ENCODE results near the gene SYNDIG1. TPM values are rescaled to one million over a fixed set of nuclear protein-coding genes. Genes with fewer than 3 reads are reported as not detected.

SYNDIG1 gene
- total RNA-seq, 4 donors from 2014 or later = 0.27 to 0.32 TPM; not detected in 2

DNA sequence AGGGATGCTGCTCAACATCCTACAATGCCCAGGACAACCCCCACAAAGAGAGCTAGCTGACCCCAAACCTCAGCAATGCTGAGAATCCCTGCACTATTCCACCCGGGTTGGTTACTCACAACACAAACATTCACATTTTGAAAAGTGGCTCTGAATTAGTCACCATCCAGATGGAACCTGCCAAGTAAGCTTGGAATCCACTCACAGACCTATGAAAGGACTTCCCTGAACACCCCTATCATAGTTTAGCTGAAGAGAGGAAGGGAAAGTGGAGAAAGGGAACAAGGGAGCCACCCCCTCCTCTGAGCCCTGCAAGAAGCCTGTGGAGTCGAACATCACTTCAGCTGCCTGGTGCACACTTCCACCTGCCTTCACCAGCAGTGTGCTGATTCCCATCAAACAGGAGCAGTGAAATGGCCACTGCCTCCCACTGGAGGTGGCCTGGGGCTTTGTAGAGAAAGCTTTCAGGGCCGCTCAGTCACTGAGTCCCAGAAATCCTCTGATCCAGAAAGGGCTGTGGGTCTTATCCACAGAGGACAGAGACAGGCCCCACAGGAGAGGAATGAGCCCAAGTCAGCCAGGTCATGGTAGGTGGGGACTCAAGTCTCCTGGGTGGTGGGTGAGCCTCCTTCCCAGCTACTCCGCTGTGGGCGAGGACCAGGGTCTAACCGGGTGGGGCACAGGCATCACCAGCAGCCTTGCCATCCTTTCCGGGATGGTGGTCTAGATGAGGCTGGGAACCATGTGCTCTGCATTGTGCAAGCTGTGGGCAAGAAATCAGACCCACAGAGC is 203.7 kb downstream of the SYNDIG1 start:
- DNase-seq = no peak
- Histone ChIP-seq H3K4me1 (no peaks in the 10 kb centered on the region), H3K9me3 (no peaks in the 10 kb centered on the region), H3K4me3 (no peak overlapping the region), H3K36me3 (no peaks in the 10 kb centered on the region), H3K27ac (no peak overlapping the region), H3K27me3 (no peaks in the 10 kb centered on the region)
- TF ChIP-seq POLR2A (IDR thresholded peaks at IDR 0.05) (no peak), EP300 (IDR thresholded peaks at IDR 0.05; ENCODE audit: low read depth) (no peak), POLR2AphosphoS5 (IDR thresholded peaks at IDR 0.05) (no peak)
- TF ChIP-seq, protein P1, sequence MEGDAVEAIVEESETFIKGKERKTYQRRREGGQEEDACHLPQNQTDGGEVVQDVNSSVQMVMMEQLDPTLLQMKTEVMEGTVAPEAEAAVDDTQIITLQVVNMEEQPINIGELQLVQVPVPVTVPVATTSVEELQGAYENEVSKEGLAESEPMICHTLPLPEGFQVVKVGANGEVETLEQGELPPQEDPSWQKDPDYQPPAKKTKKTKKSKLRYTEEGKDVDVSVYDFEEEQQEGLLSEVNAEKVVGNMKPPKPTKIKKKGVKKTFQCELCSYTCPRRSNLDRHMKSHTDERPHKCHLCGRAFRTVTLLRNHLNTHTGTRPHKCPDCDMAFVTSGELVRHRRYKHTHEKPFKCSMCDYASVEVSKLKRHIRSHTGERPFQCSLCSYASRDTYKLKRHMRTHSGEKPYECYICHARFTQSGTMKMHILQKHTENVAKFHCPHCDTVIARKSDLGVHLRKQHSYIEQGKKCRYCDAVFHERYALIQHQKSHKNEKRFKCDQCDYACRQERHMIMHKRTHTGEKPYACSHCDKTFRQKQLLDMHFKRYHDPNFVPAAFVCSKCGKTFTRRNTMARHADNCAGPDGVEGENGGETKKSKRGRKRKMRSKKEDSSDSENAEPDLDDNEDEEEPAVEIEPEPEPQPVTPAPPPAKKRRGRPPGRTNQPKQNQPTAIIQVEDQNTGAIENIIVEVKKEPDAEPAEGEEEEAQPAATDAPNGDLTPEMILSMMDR (IDR thresholded peaks at IDR 0.05) = no peak
- in situ Hi-C loops (cut with MboI; ENCODE audit: low pct_ligation_motif_present in 1 of 4, low pct_unique_long_range_greater_than_20kb in 1 of 4, low sequenced_read_pairs in 3 of 4) = no loop called here
- WGBS, 2 donors (ENCODE audit: low coverage in 1 of 2) = 20 to 70% methylated on average over 1 to 7 of the region's 7 CpGs
- intact Hi-C loops (cut with DNase I; ENCODE audit: low total_unique reads) = no loop called here

DNA sequence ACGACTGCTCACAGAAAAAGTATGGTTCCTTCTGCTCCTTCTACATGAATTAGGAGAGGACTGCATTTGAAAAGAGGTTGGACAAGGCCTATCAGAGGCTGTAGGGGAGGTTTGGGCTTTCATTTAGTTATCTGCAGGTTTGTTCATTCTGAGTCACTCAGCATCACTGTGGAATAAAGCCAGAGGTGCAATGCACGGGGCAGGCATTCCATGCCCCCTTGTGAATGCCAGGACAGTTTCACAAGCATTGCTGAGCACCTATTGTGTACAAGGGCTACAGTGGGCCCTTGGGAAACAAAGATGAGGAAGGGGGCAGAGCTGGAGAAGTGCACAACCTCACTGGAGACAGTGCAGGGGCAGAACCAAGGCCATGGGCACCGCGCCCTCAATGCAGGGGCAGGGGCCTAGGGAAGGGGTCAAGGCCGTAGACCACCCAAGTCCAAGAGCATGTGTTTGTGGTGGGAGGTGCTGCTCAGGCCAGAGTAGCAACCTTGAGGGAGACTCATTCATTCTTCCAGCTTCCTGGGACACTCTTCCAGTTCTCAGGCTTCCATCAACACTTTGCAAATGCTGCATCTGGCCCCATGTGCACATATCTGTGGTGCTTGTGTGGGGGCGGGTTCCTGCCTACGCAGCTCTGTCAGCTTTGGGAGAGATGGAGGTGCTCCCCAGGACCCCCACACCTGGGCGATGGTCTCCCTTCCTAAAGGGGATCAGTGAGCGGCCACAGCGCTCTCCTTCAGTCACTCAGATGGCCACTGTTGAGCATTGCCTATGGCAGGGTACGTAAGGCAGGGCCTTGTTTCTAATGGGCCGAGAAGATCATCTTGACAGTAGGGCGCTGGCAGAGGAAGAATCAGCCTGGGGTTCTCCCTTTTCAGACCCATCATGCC is 204.5 kb downstream of the SYNDIG1 start:
- intact Hi-C loops (cut with DNase I; ENCODE audit: low total_unique reads) = no loop called here
- TF ChIP-seq POLR2AphosphoS5 (IDR thresholded peaks at IDR 0.05) = no peak
- TF ChIP-seq, protein P1 (IDR thresholded peaks at IDR 0.05) = no peak
- TF ChIP-seq POLR2A (IDR thresholded peaks at IDR 0.05) = no peak
- TF ChIP-seq EP300 (IDR thresholded peaks at IDR 0.05; ENCODE audit: low read depth) = no peak
- in situ Hi-C loops (cut with MboI; ENCODE audit: low pct_ligation_motif_present in 1 of 4, low pct_unique_long_range_greater_than_20kb in 1 of 4, low sequenced_read_pairs in 3 of 4) = no loop called here
- Histone ChIP-seq H3K36me3 (no peaks in the 10 kb centered on the region), H3K9me3 (no peaks in the 10 kb centered on the region), H3K27me3 (no peaks in the 10 kb centered on the region), H3K4me1 (no peaks in the 10 kb centered on the region), H3K4me3 (no peak overlapping the region), H3K27ac (no peak overlapping the region)
- no peak for DNase-seq
- WGBS, 2 donors (ENCODE audit: low coverage in 1 of 2) = 80% methylated on average over 13 of the region's 13 CpGs; no CpG with 5 or more reads in 1 of the 2 donors

DNA sequence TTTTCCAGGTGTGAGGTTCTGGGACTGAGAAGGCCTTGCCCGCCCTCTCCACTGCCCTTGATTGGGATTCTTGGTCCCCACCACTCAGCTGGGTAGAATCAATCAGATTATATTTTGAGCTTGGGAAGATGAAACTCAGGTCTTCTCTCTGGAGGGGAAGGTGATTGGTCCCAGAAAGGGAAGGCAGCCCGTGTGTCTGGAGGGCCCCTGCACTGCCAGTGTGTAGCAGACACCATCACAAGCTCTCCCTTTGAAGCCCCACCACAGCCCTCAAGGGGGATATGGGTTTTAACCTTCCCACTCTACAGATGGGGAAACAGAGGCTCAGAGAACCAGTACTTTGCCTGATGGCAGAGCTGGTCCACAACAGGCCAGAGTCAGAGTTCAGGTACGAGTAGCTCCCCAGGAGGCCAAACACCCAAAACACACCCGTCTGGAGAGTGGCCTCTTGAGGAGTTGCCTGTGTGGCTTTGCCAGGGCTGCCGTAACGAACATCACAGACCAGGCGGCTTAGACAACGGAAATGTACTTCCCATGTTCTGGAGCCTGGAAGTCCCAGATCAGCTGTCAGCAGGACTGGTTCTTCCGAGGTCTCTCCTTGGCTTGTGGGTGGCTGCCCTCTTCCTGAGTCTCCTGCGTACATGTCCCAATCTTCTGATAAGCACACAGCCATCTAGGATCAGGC is 205.6 kb downstream of the SYNDIG1 start:
- TF ChIP-seq EP300 (IDR thresholded peaks at IDR 0.05; ENCODE audit: low read depth) = no peak
- TF ChIP-seq, protein P1 (IDR thresholded peaks at IDR 0.05) = no peak
- TF ChIP-seq POLR2A (IDR thresholded peaks at IDR 0.05) = no peak
- TF ChIP-seq POLR2AphosphoS5 (IDR thresholded peaks at IDR 0.05) = no peak
- in situ Hi-C loops (cut with MboI; ENCODE audit: low pct_ligation_motif_present in 1 of 4, low pct_unique_long_range_greater_than_20kb in 1 of 4, low sequenced_read_pairs in 3 of 4) = no loop called here
- WGBS, 2 donors (ENCODE audit: low coverage in 1 of 2) = 77% methylated on average over 10 of the region's 10 CpGs; no CpG with 5 or more reads in 1 of the 2 donors
- no peaks in the 10 kb centered on the region for H3K9me3 ChIP-seq
- no peaks in the 10 kb centered on the region for H3K4me1 ChIP-seq
- intact Hi-C loops (cut with DNase I; ENCODE audit: low total_unique reads) = no loop called here
- no peak for DNase-seq
- H3K36me3 ChIP-seq = no peaks in the 10 kb centered on the region
- no peaks in the 10 kb centered on the region for H3K27me3 ChIP-seq
- no peak overlapping the region for H3K27ac ChIP-seq
- no peak overlapping the region for H3K4me3 ChIP-seq

All from transverse colon (tissue), 4 donors.